ENCODE data around the gene COX7A1.
A peak's percentile ranks its signal among the peaks of the same experiment; 100 is the strongest.

COX7A1 gene

DNA sequence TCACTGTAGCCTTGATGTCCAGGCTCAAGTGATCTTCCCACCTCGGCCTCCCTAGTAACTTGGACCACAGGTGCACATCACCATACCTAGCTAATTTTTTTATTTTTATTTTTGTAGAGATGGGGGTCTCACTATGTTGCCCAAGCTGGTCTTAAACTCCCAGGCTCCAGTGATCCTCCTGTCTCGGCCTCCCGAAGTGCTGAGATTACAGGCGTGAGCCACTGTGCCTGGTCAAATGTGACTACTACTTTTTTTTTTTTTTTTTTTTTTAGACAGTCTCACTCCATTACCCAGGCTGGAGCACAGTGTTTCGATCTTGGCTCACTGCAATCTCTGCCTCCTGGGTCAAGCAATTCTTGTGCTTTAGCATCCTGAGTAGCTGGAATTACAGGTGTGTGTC is 20.6 kb upstream of the COX7A1 start:
- TF ChIP-seq, protein P1, sequence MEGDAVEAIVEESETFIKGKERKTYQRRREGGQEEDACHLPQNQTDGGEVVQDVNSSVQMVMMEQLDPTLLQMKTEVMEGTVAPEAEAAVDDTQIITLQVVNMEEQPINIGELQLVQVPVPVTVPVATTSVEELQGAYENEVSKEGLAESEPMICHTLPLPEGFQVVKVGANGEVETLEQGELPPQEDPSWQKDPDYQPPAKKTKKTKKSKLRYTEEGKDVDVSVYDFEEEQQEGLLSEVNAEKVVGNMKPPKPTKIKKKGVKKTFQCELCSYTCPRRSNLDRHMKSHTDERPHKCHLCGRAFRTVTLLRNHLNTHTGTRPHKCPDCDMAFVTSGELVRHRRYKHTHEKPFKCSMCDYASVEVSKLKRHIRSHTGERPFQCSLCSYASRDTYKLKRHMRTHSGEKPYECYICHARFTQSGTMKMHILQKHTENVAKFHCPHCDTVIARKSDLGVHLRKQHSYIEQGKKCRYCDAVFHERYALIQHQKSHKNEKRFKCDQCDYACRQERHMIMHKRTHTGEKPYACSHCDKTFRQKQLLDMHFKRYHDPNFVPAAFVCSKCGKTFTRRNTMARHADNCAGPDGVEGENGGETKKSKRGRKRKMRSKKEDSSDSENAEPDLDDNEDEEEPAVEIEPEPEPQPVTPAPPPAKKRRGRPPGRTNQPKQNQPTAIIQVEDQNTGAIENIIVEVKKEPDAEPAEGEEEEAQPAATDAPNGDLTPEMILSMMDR (IDR thresholded peaks at IDR 0.05): no peak
- H3K27ac ChIP-seq: no peak overlapping the region
- DNase-seq (ENCODE audit: low spot score): no peak

GRCh38 chr19:36169084-36169760 is 17.0 kb upstream of the COX7A1 start:
- TF ChIP-seq, protein P1 (IDR thresholded peaks at IDR 0.05): no peak
- no peak for DNase-seq (ENCODE audit: low spot score)
- H3K27ac ChIP-seq: peak overlapping the region in 1 of 2 donors; percentile 66
- H3K4me3 ChIP-seq: no peak overlapping the region

More for the DNA sequence above, 20.6 kb upstream of the COX7A1 start:
- no peak overlapping the region for H3K4me3 ChIP-seq

DNA sequence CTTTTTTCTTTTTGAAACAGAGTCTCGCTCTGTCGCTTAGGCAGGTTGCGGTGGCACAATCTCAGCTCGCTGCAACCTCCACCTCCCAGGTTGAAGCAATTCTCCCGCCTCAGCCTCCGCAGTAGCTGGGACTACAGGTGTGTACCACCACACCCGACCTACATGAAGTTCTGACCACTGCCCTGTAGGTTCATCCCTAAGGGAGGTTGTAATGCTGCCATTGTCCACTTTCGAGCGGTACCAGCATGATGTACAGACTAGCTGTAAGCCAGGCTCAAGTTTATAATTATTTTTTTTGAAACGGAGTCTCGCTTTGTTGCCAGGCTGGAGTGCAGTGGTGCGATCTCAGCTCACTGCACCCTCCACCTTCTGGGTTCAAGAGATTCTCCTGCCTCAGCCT is 11.6 kb upstream of the COX7A1 start:
- no peak for DNase-seq (ENCODE audit: low spot score)
- Histone ChIP-seq H3K4me3 (no peak overlapping the region), H3K27ac (no peak overlapping the region)
- TF ChIP-seq, protein P1 (IDR thresholded peaks at IDR 0.05): no peak

GRCh38 chr19:36160821-36161596 is 8.8 kb upstream of the COX7A1 start:
- TF ChIP-seq, protein P1 (IDR thresholded peaks at IDR 0.05): no peak
- no peak for DNase-seq (ENCODE audit: low spot score)
- Histone ChIP-seq H3K27ac (no peak overlapping the region), H3K4me3 (no peak overlapping the region)

- peak overlapping the region; percentile 90 for H3K4me3 ChIP-seq
- no peak for DNase-seq (ENCODE audit: low spot score)
- TF ChIP-seq, protein P1 (IDR thresholded peaks at IDR 0.05): no peak
- H3K27ac ChIP-seq: peak overlapping the region; percentile 96 to 99
Observed at GRCh38 chr19:36153126-36153525, 879 bp upstream of the COX7A1 start.

GRCh38 chr19:36152019-36152351 is 262 bp downstream of the COX7A1 start:
- H3K27ac ChIP-seq: peak overlapping the region; percentile 96 to 99
- peak overlapping the region; percentile 90 for H3K4me3 ChIP-seq
- TF ChIP-seq, protein P1 (IDR thresholded peaks at IDR 0.05): no peak
- no peak for DNase-seq (ENCODE audit: low spot score)
